Cardiac fibroblast (primary cell): ENCODE data around the gene VEGFA.

Experiments
- DNase-seq, 2 donors: peaks; one replicate each; pipeline versions ENCODE4 v3.0.0 to v3.0.0-alpha.2; 2010; ENCODE audit warnings: low read depth in 2 of 2
- H3K4me3 ChIP-seq, 2 donors: replicated peaks in 1 of 2; 1 replicate in 1 of 2; 2 replicates in 1 of 2; pipeline ENCODE4 v1.5.1; 2011; ENCODE audit warnings: low read depth in 2 of 2, low read length in 2 of 2, mild to moderate bottlenecking in 2 of 2, moderate library complexity in 1 of 2
- TF ChIP-seq, protein P1 (sequence below): IDR thresholded peaks from one replicate; pipeline ENCODE4 v1.5.1; 2011; ENCODE audit warnings: low read depth, mild to moderate bottlenecking, low read length, inconsistent platforms

VEGFA gene

DNA sequence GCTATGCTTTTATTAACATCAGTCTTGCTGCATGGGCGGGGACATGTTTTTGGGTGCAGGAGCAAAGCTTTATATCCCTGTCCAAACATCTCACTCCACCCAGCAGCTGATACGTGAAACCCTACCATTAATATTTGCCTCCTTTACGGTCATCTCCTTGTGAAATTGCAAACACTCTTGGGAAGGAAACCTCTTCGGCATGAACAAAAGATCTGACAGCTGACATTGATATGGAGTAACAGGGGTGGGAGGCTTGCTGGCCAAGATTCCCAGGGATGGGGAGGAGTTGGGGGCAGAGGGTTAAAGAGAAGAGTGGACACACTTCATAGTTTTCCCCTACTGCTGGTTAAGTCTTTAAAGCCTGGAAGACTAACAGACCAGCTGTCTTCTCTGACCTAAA lies 22.2 kb upstream of the VEGFA start:
- TF ChIP-seq, protein P1, sequence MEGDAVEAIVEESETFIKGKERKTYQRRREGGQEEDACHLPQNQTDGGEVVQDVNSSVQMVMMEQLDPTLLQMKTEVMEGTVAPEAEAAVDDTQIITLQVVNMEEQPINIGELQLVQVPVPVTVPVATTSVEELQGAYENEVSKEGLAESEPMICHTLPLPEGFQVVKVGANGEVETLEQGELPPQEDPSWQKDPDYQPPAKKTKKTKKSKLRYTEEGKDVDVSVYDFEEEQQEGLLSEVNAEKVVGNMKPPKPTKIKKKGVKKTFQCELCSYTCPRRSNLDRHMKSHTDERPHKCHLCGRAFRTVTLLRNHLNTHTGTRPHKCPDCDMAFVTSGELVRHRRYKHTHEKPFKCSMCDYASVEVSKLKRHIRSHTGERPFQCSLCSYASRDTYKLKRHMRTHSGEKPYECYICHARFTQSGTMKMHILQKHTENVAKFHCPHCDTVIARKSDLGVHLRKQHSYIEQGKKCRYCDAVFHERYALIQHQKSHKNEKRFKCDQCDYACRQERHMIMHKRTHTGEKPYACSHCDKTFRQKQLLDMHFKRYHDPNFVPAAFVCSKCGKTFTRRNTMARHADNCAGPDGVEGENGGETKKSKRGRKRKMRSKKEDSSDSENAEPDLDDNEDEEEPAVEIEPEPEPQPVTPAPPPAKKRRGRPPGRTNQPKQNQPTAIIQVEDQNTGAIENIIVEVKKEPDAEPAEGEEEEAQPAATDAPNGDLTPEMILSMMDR = no peak

DNA sequence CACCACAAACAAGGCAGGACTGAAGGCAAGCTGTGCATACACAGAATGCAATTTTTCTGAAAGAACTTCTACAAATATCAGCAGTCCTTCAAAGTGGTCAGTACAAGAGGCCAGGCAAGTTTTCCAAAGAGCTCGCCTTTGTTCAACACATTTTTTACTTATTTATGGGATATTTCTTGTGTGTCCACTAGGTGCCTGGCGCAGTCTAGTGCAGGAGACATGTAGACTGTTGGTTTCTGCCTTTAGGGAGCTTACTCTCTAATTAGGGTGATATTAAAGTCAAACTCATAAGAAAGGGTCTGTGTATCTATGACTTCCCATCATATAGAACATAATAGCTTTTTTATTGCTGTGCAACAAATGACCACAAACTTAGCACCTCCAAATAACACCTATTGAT lies 21.2 kb upstream of the VEGFA start:
- no peak for DNase-seq
- TF ChIP-seq, protein P1 = no peak

More for the DNA sequence above, 22.2 kb upstream of the VEGFA start:
- DNase-seq = no peak
- H3K4me3 ChIP-seq = no peak overlapping the region

DNA sequence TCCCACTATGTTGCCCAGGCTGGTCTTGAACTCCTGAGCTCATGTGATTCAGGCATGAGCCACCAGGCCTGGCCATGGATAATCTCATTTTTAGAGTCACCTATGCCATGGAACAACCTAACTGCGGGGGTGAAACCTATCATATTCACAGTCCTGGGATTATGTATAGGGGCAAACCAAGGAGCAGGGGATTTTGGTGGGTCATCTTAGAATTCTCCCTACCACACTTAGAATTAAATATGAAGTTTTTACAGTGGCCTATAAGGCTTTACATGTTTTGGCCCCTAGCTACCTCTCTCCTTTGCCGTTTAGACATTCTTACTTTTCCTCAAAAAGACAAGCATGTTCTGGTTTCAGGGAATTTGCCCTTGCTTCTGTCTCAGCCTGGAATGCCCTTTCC lies 20.6 kb upstream of the VEGFA start:
- TF ChIP-seq, protein P1 = no peak
- no peak for DNase-seq
- H3K4me3 ChIP-seq = no peak overlapping the region

More for the DNA sequence above, 21.2 kb upstream of the VEGFA start:
- H3K4me3 ChIP-seq = no peak overlapping the region

DNA sequence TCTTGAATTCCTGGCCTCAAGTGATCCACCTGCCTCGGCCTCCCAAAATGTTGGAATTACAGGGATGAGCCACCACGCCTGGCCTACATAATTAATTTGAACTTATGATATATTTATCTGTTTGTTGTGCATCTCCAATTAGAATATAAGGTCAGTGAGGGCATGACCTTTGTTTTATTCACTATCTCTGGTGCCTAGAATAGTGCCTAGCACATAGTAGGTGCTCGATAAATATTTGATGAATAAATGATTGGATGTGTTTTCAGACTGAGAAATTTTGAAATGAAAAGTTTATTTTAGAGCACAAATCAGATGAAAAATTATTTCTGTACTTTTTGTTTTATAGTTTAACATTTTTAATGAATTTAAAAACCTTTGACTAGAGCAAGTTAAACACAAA lies 19.4 kb upstream of the VEGFA start:
- H3K4me3 ChIP-seq = no peak overlapping the region
- TF ChIP-seq, protein P1 = no peak
- no peak for DNase-seq

DNA sequence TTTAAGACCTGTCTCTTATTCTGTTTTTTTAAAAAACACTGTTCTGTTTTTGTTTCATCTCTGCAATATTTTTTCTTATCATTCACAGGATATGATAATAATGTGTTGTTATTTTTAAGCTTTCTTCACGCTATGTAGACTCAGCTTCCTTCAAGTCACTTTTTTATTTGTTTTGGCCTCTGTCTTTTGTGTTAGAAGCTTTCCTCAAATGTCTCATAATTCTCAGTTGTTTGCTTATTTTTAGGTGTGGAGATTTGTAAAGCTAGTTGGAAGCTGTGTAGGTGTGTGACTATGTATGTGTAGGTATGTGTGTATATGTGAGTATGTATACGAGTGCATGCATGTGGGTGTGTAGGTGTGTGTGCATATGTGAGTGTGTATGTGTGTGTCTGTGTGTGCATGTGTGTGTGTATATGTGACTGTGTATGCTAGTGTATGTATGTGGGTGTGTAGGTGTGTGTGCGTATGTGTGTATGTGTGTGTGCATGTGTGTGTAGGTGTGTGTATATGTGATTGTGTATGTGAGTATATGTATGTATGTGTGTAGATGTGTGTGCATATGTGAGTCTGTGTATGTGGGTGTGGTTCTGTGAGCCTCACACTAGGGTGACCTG lies 16.3 kb upstream of the VEGFA start:
- peak in 1 of 2 donors; percentile 36 for DNase-seq
- TF ChIP-seq, protein P1 = no peak
- H3K4me3 ChIP-seq = no peak overlapping the region

DNA sequence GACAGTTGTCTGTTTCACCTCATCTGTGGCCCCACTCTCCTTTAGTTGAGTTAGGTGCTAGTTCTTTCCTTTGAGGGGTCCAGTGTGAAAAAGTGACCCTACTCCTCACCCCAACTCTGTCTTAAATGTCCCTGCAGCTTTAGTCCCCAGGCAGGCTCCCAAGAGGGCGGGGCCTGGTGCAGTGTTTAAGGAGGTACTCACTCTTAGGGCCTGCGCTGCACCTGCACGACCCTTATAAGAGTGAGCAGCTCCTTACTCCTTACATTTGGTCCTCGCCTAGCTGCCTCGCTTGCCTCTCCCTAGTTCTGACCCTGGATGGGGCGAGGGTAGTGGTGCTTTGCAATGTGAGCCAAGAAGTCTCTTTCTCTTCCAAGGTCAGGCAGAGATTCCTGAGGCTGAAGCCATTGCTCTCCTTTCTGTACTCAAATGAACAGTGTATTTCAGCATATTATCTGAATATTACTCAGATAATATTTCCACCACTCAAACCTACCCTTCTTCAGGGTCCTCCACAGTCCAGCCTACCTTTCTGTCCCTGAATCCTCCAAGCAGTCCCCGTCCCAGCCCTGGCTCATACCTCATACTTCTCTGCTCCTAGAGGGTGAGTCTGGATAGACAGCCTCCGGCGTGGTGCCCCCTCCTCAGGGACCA lies 11.9 kb upstream of the VEGFA start:
- TF ChIP-seq, protein P1 = no peak
- no peak overlapping the region for H3K4me3 ChIP-seq
- no peak for DNase-seq
